ENCODE measurements around the gene RRBP1. TPM values are rescaled to one million over a fixed set of nuclear protein-coding genes. Genes with fewer than 3 reads are reported as not detected.

The RRBP1 gene
- total and polyA plus RNA-seq, 2 donors (not counting 3 experiments of a cell fraction or from before 2014, with no cell fraction given) = 50.3 to 236 TPM

DNA sequence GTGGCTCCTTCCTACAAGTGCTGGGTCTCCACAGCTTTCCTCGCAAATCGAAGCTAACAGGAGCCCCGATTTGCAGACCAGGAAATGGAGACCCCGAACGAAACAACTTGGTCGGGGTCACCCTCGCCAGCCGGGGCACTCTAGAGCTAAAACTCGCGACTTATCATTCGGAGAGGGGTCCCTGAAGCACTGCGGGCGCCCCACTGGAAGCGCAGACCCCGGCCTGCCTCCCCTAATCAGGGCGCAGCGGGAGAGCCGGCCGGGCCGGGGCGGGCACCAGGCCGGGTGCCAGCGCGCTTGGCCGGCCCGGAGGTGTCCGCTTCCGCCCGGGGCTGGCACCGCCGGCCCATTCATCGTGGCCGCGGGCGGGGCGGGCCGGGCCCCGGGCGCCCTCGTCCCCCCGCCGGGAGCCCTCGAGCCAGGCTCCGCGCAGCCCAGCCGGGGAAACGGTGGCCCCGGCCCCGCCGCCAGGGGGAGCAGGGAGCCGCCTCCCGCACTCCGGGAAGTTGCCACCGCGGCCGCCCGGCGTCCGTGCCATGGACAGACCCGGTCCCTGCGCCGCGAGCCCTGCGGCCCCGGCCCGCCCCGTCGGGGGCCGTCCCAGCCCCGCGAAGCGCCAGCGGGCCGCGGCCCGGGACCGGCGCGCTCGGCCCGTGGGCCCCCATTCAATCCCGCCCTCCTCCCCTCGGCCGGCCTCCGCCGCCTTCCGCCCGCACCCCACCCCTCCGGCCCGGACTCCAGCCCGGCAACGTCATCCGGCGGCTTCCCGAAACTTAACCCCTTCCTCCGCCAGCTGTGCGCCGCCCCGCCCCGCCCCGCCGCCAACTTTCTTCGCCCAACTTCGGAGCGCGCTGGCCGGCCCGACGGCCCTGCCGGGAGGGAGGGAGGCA lies 961 bp downstream of the RRBP1 start:
- no TSS peak for BruUV-seq (replicated peaks)
- H3K9me3 ChIP-seq (replicated peaks; ENCODE audit: control insufficient read depth, insufficient read depth, low read length) = no peaks in the 10 kb centered on the region
- peaks cover 17 to 18% of the 10 kb centered on the region in 2 experiments for H3K27me3 ChIP-seq (ENCODE audit: control insufficient read depth in 2 of 2, insufficient read depth in 2 of 2, low read length in 2 of 2)
- H3K9ac ChIP-seq (replicated peaks; ENCODE audit: extremely low read depth, insufficient read depth, low read length) = peak overlapping the region; percentile 92
- TF ChIP-seq EZH2 (IDR thresholded peaks at IDR 0.05; ENCODE audit: borderline replicate concordance, low read depth, low read length, severe bottlenecking) = no peak
- TF ChIP-seq MYC (IDR thresholded peaks at IDR 0.05; ENCODE audit: low read depth, low read length) = no peak
- TF ChIP-seq, protein P1, sequence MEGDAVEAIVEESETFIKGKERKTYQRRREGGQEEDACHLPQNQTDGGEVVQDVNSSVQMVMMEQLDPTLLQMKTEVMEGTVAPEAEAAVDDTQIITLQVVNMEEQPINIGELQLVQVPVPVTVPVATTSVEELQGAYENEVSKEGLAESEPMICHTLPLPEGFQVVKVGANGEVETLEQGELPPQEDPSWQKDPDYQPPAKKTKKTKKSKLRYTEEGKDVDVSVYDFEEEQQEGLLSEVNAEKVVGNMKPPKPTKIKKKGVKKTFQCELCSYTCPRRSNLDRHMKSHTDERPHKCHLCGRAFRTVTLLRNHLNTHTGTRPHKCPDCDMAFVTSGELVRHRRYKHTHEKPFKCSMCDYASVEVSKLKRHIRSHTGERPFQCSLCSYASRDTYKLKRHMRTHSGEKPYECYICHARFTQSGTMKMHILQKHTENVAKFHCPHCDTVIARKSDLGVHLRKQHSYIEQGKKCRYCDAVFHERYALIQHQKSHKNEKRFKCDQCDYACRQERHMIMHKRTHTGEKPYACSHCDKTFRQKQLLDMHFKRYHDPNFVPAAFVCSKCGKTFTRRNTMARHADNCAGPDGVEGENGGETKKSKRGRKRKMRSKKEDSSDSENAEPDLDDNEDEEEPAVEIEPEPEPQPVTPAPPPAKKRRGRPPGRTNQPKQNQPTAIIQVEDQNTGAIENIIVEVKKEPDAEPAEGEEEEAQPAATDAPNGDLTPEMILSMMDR (IDR thresholded peaks at IDR 0.05; ENCODE audit: extremely low read depth in 1 of 2, insufficient read depth in 1 of 2, low read depth in 1 of 2, low read length in 2 of 2) = peak; percentile 57 to 69
- no peak for TF ChIP-seq POLR2A (IDR thresholded peaks at IDR 0.05; ENCODE audit: low read depth, low read length)
- TF ChIP-seq FOS (IDR thresholded peaks at IDR 0.05; ENCODE audit: borderline replicate concordance, insufficient read depth, low read length) = no peak
- TF ChIP-seq POLR2AphosphoS5 (IDR thresholded peaks at IDR 0.05; ENCODE audit: insufficient read depth, low read depth, low read length) = peak; percentile 71
- TF ChIP-seq GATA2 (IDR thresholded peaks at IDR 0.05; ENCODE audit: insufficient read depth, insufficient read length, low read depth, low read length) = no peak
- TF ChIP-seq, protein P2, sequence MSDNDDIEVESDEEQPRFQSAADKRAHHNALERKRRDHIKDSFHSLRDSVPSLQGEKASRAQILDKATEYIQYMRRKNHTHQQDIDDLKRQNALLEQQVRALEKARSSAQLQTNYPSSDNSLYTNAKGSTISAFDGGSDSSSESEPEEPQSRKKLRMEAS (IDR thresholded peaks at IDR 0.05; ENCODE audit: insufficient read depth, insufficient read length) = no peak
- no peak for TF ChIP-seq JUN (IDR thresholded peaks at IDR 0.05; ENCODE audit: borderline replicate concordance, insufficient read depth, insufficient read length, low read depth)
- peaks cover 0 to 2% of the 10 kb centered on the region in 2 experiments for H3K36me3 ChIP-seq (ENCODE audit: control insufficient read depth in 2 of 2, extremely low read depth in 1 of 2, insufficient read depth in 2 of 2, low read length in 2 of 2)
- peaks cover 43% of the 10 kb centered on the region for H3K79me2 ChIP-seq (ENCODE audit: control insufficient read depth, insufficient read depth, low read length)
- intact Hi-C loops (cut with micrococcal nuclease) = loop anchor here (1.0 to 5.0 kb wide), 3 partner anchors 15 to 606 kb away; partner anchors contain the start of gene ZNF133
- POLR2A ChIA-PET = interaction anchor here (0.6 to 2.9 kb wide), 7 partner anchors 15 to 286 kb away, joined by 3 to 20 read pairs (median 4); no protein-coding TSS in a partner anchor
- peaks cover 5% of the 10 kb centered on the region for H4K20me1 ChIP-seq (replicated peaks; ENCODE audit: control insufficient read depth, extremely low read depth, insufficient read depth, low read length)
- DNase-seq (ENCODE audit: low read depth, low spot score) (peak; percentile 49), FAIRE-seq (no peak)
- no peak overlapping the region for H2AFZ ChIP-seq (ENCODE audit: low read depth, low read length)
- H3K4me2 ChIP-seq (ENCODE audit: insufficient read depth, low read length) = peak overlapping the region; percentile 72
- dilution Hi-C loops (cut with MboI; ENCODE audit: extremely low pct_ligation_motif_present, low sequenced_read_pairs) = no loop called here
- peak overlapping the region; percentile 63 for H3K27ac ChIP-seq (ENCODE audit: insufficient read depth, low read depth, low read length)
- H3K4me3 ChIP-seq (replicated peaks in 1 of 3; ENCODE audit: insufficient read depth in 1 of 3, low read depth in 1 of 3, low read length in 3 of 3) = peak overlapping the region; percentile 67 to 90 (median 71)
- H3K9me1 ChIP-seq (replicated peaks; ENCODE audit: control insufficient read depth, extremely low read depth, insufficient read depth, low read length) = no peaks in the 10 kb centered on the region
- CTCF ChIA-PET = interaction anchor here (0.6 to 6.2 kb wide), 26 partner anchors 14 to 286 kb away, joined by 3 to 110 read pairs (median 6); partner anchors contain the start of genes BANF2 and BFSP1
- peaks cover 13% of the 10 kb centered on the region for H3K4me1 ChIP-seq (ENCODE audit: control insufficient read depth, extremely low read depth, insufficient read depth, low read length)
